Stimulated activated naive CD4-positive, alpha-beta T cell treated with Interleukin-2 at 50 U/mL for 16 hours (primary cell): Measurements from ENCODE around the gene SCN10A.

Experiments used
- DNase-seq: peaks from one replicate; lab custom pipeline; 2025; lab: John Stamatoyannopoulos, UW

The SCN10A gene

GRCh38 chr3:38773528-38773927, 42.5 kb downstream of the SCN10A start:
- DNase-seq: no peak

- DNase-seq: no peak
Observed at GRCh38 chr3:38763569-38763968, 52.4 kb downstream of the SCN10A start.

- no peak for DNase-seq
Observed at GRCh38 chr3:38758557-38758956, 57.5 kb downstream of the SCN10A start.

DNA sequence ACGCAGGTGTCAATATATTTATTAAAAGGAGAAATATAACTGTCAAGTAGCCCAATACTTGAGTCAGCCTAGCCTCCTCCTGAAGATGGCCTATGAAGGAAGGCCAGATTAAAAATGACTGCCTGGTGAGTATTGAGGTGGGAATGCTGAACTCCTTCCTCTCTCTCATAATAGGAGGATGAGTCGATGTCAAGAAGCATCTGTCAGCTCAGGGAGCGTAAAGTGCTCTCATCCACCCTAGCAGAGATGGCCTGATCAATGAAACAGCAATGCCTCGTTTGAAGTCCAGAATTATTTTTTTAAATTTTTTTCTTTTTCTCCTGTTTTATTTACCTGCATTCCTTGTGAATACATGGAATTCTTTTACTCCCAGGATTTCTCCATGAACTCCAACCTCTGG, 58.3 kb downstream of the SCN10A start:
- DNase-seq: no peak

- DNase-seq: no peak
Observed at GRCh38 chr3:38756892-38757291, 59.1 kb downstream of the SCN10A start.

DNA sequence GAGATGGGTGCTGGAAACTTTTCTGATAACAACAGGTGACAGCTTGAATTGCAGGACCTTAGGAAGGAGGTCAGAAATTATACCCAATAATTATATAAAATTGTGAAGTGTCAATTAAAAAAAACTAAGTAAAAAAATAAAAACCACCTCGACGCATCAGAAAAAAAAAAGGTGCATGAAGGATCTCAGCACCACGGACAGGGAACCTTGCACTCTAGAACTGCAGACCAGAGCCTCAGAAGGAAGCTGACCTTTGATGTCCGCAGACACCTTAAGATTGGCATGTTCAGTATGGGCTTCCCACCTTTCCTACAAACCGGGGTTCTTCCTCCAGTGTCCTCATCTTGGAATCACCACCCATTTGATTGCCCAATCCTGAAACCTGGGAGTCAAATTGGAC, 60.9 kb downstream of the SCN10A start:
- DNase-seq: no peak

GRCh38 chr3:38746641-38747040, 69.4 kb downstream of the SCN10A start:
- no peak for DNase-seq

DNA sequence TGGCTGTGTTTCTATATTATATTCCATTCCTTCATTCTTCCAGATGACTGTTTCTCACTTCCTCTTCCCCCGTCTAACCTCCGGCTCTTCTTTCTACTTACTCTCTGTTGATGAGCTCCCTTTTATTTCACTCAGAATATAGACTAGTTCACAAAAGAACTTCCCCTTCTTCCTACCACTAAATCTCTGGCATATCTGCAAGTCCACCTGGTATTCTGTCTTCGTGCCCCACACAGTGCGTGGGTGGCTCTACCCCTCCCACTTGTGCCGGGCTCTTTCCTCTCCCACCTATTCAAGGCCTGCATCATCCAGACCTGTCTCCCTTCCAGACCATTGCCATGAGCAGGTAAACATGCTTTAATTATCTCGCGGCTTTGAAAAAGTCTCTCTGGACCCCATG, 73.0 kb downstream of the SCN10A start:
- DNase-seq: no peak

DNA sequence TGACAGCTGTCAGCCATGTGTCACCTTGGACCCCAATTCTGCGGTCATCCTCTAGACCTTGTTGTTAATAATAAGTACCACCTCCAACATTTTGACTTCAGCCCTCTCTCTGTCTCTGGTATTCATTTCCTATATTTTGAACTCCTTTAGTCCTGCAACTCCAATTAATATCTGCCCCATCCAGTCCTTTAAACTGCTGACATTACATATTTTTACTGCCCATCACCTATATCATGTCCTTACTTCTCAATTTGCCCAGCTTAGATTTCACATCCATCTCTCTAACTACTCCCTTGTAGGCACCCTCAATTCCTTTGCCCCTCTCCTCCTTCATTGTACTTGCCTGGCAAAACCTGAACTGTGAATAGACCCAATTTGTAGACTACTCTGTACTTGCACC, 73.5 kb downstream of the SCN10A start:
- DNase-seq: no peak

DNA sequence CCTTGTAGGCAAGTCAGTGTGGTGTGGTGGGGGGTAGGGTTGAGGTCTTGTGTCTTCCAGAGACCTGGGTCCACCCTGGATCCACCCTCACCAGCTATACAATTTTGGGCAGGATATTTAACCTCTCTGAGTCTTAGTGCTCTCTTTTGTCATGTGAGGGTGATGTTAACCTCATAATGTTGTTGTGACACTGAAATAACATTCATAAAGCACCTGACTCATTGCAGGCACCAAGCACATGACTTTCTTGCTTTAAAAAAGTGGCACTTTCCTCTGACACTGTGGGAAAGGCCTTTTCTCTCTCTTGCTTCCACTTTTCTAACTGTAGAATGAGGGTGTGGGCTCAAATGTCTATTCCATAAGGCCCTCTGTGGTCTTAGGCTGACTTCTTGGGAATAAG, 75.5 kb downstream of the SCN10A start:
- DNase-seq: no peak

DNA sequence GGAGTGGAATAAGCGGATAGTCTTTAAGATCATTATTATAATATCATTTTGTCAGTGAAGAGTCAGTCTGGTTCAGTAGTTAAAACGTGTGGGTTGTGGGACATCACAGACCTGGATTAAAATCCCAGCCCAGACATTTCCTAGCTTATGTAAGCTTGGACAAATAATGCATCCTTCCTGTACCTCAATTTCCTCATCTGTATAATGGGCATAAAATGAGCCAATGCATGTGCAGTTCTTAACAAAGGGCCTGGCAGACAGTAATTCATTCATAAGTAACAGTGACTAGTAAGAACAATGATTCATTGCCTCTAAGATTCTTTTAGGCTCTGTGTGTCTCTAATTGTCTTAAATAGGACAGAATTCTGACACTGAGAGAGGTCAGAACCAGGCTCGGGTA, 76.1 kb downstream of the SCN10A start:
- DNase-seq: no peak

GRCh38 chr3:38739396-38739689, 76.7 kb downstream of the SCN10A start:
- DNase-seq: no peak

DNA sequence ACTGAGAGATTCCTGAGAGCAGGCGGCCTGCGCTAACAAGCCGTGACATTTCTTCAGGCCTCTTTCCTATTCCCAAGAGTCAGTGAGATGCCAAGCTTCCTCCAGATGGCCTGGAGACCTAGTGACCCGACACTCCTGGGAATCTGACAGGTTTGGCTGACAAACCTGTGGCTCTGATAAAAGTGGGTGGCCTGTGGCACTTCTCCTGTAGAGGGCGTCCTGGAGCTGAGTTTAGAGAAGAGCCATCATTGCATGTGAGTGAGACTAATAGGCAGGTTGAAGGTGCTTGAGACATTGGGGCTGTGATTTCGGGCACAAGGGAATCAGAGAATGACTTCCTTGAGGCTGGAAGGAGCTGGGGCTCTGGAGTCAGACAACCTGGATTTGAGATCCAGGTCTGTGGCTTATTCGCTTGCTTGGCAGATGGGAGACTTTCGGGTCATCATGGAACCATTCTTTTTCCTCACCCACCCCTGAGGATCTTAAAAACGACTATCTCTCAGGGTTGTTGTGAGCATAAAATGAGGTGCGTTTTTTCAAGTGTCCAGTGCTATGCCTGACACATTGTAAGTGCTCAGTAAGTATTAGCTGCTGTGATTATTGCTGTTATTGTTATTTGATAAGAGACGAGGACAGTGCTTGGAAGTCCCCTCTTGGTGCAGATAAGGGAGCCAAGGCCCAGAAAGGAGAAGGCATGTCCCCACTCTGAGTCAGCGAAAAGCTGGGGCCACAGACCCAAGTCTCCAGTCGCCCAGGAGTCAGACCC, 77.2 kb downstream of the SCN10A start:
- no peak for DNase-seq

DNA sequence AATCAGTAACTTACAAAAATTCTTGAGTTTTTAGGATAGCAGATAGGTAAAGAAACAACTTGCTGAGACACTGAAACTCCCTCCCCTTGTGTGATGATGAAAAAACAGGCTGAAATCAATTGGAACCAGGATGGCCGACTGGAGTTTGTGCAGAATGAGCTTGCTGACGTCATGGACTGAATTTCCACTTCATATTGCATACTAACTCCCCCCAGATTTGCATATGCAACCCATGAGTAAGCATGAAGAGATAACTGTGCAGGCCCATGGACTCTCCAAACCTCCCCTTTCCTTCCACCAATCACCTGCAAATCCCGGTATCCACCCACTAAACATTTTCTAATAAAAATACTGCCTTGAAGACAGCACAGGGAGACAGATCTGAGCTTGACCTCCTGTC, 84.5 kb downstream of the SCN10A start:
- no peak for DNase-seq

DNA sequence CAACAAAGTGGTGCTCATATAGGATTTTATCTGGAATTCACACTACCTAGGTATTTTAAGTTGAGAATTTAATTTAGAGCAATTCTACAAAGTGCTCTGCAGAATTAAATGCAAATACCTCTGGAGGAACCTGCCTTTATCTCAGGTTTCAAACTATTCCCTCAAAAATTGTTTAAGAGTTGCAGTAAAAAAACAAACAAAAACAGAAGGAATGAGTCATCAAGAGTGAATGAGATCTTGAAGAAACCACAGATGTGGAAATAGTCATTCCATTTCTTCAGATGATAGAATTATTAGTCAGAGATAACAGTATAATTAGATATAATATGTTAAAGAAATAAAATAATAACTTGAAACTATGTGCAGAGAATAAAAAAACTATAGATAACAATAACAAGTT, 85.7 kb downstream of the SCN10A start:
- DNase-seq: no peak

DNA sequence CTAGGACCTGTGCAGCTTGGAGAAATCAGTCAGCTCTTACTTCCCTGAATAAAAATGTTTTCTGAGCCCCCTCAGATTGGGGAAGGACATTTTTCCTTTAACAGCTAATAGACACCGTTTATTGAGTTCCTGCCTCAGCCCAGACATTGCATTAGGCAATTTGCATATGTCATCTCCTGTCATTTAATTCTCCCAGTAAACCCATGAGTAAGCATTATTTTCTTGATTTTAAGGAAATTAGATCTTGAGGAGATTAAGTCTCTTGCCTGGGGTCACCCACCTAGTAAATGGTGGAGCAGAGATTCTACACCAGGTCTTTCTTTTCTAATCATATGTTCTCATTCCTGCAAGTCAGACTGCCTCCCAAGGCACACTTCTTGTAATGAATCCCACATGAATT, 88.0 kb downstream of the SCN10A start:
- DNase-seq: no peak

DNA sequence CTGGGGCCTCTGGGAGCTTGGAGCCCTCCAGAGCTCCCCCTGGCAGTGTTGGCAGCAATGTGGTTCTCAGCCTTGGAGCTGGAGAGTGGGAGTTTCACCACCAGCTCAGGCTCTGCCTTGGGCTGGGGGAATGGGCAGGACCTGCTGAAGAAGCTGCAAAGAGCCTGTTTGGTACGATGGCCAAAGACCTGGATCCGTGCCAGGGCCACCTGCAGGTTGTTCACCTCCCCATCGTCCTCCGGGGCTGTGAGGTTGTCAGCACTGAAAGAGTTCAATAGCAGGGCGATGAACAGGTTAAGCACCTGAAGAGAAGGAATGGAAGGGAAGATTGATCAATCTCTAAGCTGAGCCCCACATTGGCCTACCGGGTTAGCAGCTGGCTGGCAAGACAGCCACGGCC, 89.3 kb downstream of the SCN10A start:
- no peak for DNase-seq

GRCh38 chr3:38725726-38726419, 90.1 kb downstream of the SCN10A start:
- DNase-seq: no peak

DNA sequence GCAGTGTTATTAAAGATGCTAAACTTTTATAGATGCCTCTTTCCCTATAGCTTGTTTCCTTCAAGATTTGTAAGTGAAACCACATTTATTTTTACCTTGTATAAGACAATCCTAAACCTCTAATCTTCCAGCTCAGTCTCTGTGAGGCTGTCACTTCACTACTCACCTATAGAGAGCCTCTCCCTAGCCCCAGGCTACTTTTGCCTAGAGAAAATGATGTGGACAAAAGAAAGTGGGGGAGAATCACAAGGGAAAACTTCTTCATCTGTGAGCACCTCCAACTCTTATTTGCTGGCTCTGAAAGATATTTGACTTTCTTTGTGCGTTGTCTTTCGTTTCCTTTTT, 91.7 kb downstream of the SCN10A start:
- no peak for DNase-seq

GRCh38 chr3:38723569-38724391, 92.2 kb downstream of the SCN10A start:
- DNase-seq: no peak

GRCh38 chr3:38722781-38723568, 93.0 kb downstream of the SCN10A start:
- no peak for DNase-seq

- DNase-seq: no peak
Observed at GRCh38 chr3:38721207-38721772, 94.7 kb downstream of the SCN10A start.
